MM.1S (cell line): Measurements from ENCODE around the gene DDIAS.
"Not testable (repeated sequence)": the region's sequence is repeated elsewhere in the genome, so short reads cannot be mapped to it uniquely, and the experiment has no call there.

ENCODE experiments used
- EZH2 ChIP-seq: fragments of 300-600 bp; sonication (generic); optimal IDR thresholded peaks from 2 replicates; pipeline ENCODE3; 2017; ENCODE audit warnings: low read depth, mild to moderate bottlenecking, antibody characterized with exemption, low read length, mixed read lengths
- TF ChIP-seq, protein P1 (sequence below): fragments of 300-600 bp; sonication (generic); IDR thresholded peaks from 2 replicates; pipeline ENCODE4 v1.5.1; 2016; ENCODE audit warnings: antibody characterized with exemption, low read length, mixed read lengths

DNA sequence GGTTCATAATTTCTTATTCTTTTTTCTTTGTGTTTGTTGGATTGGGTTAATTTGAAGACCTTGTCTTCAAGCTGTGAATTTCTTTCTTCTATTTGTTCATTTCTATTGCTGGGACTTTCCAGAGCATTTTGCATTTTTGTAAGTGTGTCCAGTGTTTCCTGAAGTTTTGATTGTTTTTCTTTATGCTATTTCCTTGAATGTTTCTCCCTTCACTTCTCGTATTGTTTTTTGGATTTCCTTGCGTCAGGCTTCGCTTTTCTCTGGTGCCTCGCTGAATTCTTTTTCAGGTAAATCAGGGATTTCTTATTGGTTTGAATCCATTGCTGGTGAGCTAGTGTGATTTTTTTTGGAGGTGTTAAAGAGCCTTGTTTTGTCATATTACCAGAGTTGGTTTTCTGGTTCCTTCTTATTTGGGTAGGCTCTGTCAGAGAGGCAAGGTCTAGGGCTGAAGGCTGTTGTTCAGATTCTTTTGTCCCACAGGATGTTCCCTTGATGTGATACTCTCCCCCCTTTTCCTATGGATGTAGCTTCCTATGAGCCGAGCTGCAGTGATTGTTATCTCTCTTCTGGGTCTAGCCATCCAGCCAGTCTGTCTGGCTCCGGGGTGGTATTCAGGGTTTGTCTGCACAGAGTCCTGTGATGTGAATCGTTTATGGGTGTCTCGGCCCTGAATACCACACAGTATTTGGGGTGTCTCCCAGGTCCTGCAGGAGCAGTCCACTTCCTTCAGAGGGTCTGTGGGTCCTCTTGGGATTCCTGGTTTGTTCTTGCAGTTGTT, 21.0 kb downstream of the DDIAS start:
- not testable (repeated sequence) for TF ChIP-seq EZH2
- TF ChIP-seq, protein P1, sequence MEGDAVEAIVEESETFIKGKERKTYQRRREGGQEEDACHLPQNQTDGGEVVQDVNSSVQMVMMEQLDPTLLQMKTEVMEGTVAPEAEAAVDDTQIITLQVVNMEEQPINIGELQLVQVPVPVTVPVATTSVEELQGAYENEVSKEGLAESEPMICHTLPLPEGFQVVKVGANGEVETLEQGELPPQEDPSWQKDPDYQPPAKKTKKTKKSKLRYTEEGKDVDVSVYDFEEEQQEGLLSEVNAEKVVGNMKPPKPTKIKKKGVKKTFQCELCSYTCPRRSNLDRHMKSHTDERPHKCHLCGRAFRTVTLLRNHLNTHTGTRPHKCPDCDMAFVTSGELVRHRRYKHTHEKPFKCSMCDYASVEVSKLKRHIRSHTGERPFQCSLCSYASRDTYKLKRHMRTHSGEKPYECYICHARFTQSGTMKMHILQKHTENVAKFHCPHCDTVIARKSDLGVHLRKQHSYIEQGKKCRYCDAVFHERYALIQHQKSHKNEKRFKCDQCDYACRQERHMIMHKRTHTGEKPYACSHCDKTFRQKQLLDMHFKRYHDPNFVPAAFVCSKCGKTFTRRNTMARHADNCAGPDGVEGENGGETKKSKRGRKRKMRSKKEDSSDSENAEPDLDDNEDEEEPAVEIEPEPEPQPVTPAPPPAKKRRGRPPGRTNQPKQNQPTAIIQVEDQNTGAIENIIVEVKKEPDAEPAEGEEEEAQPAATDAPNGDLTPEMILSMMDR = not testable (repeated sequence)
